H9 (cell line): ENCODE measurements around the gene SLC34A1. TPM values are rescaled to one million over a fixed set of nuclear protein-coding genes. Genes with fewer than 3 reads are reported as not detected.

Experiments used
- DNase-seq: peaks from one replicate; pipeline ENCODE4 v3.0.0-alpha.2; 2017
- H2AFZ ChIP-seq: one replicate; pipeline ENCODE4 v1.6.1; 2013; ENCODE audit warnings: mild to moderate bottlenecking, low read length, control low read depth, moderate library complexity
- H2AK5ac ChIP-seq: 2 replicates; pipeline ENCODE4 v1.6.1; 2013; ENCODE audit warnings: low read length, control low read depth, mixed read lengths; ENCODE audit not compliant: insufficient read length
- H2BK120ac ChIP-seq: one replicate; pipeline ENCODE4 v1.6.1; 2013; ENCODE audit warnings: low read depth, mild to moderate bottlenecking, low read length, control low read depth, inconsistent platforms; ENCODE audit not compliant: poor library complexity, severe bottlenecking
- H2BK12ac ChIP-seq: 2 replicates; pipeline ENCODE4 v1.6.1; 2013; ENCODE audit warnings: low read length, control low read depth, mixed read lengths, low read depth; ENCODE audit not compliant: insufficient read length
- H2BK15ac ChIP-seq: 2 replicates; pipeline ENCODE4 v1.6.1; 2013; ENCODE audit warnings: low read depth, low read length, control low read depth
- H2BK20ac ChIP-seq: one replicate; pipeline ENCODE4 v1.6.1; 2013; ENCODE audit warnings: low read depth, mild to moderate bottlenecking, low read length, control low read depth, inconsistent platforms; ENCODE audit not compliant: poor library complexity, severe bottlenecking
- H2BK5ac ChIP-seq: 2 replicates; pipeline ENCODE4 v1.6.1; 2013; ENCODE audit warnings: low read length, control low read depth, mixed read lengths; ENCODE audit not compliant: insufficient read length
- H3K14ac ChIP-seq: 2 replicates; pipeline ENCODE4 v1.6.1; 2013; ENCODE audit warnings: low read length, control low read depth; ENCODE audit not compliant: insufficient read depth
- H3K18ac ChIP-seq: 2 replicates; pipeline ENCODE4 v1.6.1; 2013; ENCODE audit warnings: low read depth, mild to moderate bottlenecking, mixed read lengths, low read length, control low read depth; ENCODE audit not compliant: insufficient read length
- H3K23ac ChIP-seq: 2 replicates; pipeline ENCODE4 v1.6.1; 2013; ENCODE audit warnings: low read length, control low read depth, mixed read lengths, low read depth; ENCODE audit not compliant: insufficient read length
- H3K23me2 ChIP-seq: 2 replicates; pipeline ENCODE4 v1.6.1; 2013; ENCODE audit warnings: low read depth, mild to moderate bottlenecking, mixed read lengths, low read length, control low read depth; ENCODE audit not compliant: insufficient read length, poor library complexity, severe bottlenecking
- H3K27ac ChIP-seq: 2 replicates; pipeline ENCODE4 v1.5.1; 2013; ENCODE audit warnings: low read length, control low read depth, mixed read lengths, low read depth; ENCODE audit not compliant: insufficient read length
- H3K27me3 ChIP-seq: 2 replicates; pipeline ENCODE4 v1.6.1; 2013; ENCODE audit warnings: low read length, control low read depth, inconsistent platforms; ENCODE audit not compliant: insufficient read depth
- H3K4ac ChIP-seq: 2 replicates; pipeline ENCODE4 v1.6.1; 2013; ENCODE audit warnings: low read depth, mild to moderate bottlenecking, control low read depth, inconsistent platforms, low read length, moderate library complexity
- H3K4me1 ChIP-seq: 2 replicates; pipeline ENCODE4 v1.6.1; 2013; ENCODE audit warnings: low read length, control low read depth, inconsistent platforms; ENCODE audit not compliant: insufficient read depth
- H3K4me2 ChIP-seq: 2 replicates; pipeline ENCODE4 v1.6.1; 2013; ENCODE audit warnings: low read length, control low read depth, mixed read lengths; ENCODE audit not compliant: insufficient read length, insufficient read depth
- H3K56ac ChIP-seq: 2 replicates; pipeline ENCODE4 v1.6.1; 2013; ENCODE audit warnings: low read depth, mild to moderate bottlenecking, mixed read lengths, low read length, control low read depth; ENCODE audit not compliant: insufficient read length
- H3K79me1 ChIP-seq: 2 replicates; pipeline ENCODE4 v1.6.1; 2013; ENCODE audit warnings: low read depth, mild to moderate bottlenecking, moderate library complexity, low read length, control low read depth, inconsistent platforms; ENCODE audit not compliant: insufficient read depth, poor library complexity, severe bottlenecking
- H3K79me2 ChIP-seq: 2 replicates; pipeline ENCODE4 v1.6.1; 2013; ENCODE audit warnings: low read length, control low read depth, inconsistent platforms; ENCODE audit not compliant: insufficient read depth
- H3K9ac ChIP-seq: 2 replicates; pipeline ENCODE4 v1.6.1; 2013; ENCODE audit warnings: low read length, control low read depth, mixed read lengths; ENCODE audit not compliant: insufficient read length; ENCODE audit errors: extremely low read depth
- H3K9me3 ChIP-seq: one replicate; pipeline ENCODE4 v1.6.1; 2013; ENCODE audit warnings: low read depth, low read length, inconsistent platforms; ENCODE audit not compliant: control insufficient read depth
- H3T11ph ChIP-seq: one replicate; pipeline ENCODE4 v1.6.1; 2013; ENCODE audit warnings: mild to moderate bottlenecking, low read length, control low read depth, inconsistent platforms
- H4K20me1 ChIP-seq: one replicate; pipeline ENCODE4 v1.6.1; 2013; ENCODE audit not compliant: control insufficient read depth, insufficient read length, insufficient read depth
- H4K5ac ChIP-seq: 2 replicates; pipeline ENCODE4 v1.6.1; 2013; ENCODE audit warnings: low read depth, mild to moderate bottlenecking, mixed read lengths, low read length, control low read depth; ENCODE audit not compliant: insufficient read length
- H4K8ac ChIP-seq: replicated peaks from 2 replicates; pipeline ENCODE4 v1.6.1; 2013; ENCODE audit warnings: low read length, control low read depth, mixed read lengths, low read depth; ENCODE audit not compliant: insufficient read length
- H4K91ac ChIP-seq: 2 replicates; pipeline ENCODE4 v1.6.1; 2013; ENCODE audit warnings: low read depth, mild to moderate bottlenecking, moderate library complexity, mixed read lengths, low read length, control low read depth; ENCODE audit not compliant: insufficient read length
- H3K27ac Mint-ChIP-seq, 3 experiments: 2 replicates in 2 of 3; 3 replicates in 1 of 3; pipeline ENCODE4 v1.8.0; 2020 to 2021; ENCODE audit warnings: mixed read lengths in 3 of 3, mild to moderate bottlenecking in 1 of 3, moderate library complexity in 1 of 3
- H3K27me3 Mint-ChIP-seq: 2 replicates; pipeline ENCODE4 v1.8.0; 2021; ENCODE audit warnings: low read depth, mild to moderate bottlenecking, moderate library complexity, mixed read lengths
- H3K36me3 Mint-ChIP-seq, 3 experiments: 2 replicates in 2 of 3; 3 replicates in 1 of 3; pipeline ENCODE4 v1.8.0; 2020 to 2021; ENCODE audit warnings: low read depth in 3 of 3, mixed read lengths in 3 of 3; ENCODE audit not compliant: insufficient read depth in 1 of 3
- H3K4me1 Mint-ChIP-seq, 2 experiments: 2 replicates each; pipeline ENCODE4 v1.8.0; 2020; ENCODE audit warnings: mixed read lengths in 2 of 2
- H3K4me3 Mint-ChIP-seq, 2 experiments: 2 replicates in 1 of 2; 3 replicates in 1 of 2; pipeline ENCODE4 v1.8.0; 2020 to 2021; ENCODE audit warnings: mild to moderate bottlenecking in 2 of 2, mixed read lengths in 2 of 2, moderate library complexity in 1 of 2
- H3K9me3 Mint-ChIP-seq, 2 experiments: 2 replicates in 1 of 2; 3 replicates in 1 of 2; pipeline ENCODE4 v1.8.0; 2020; ENCODE audit warnings: mild to moderate bottlenecking in 2 of 2, mixed read lengths in 2 of 2, moderate library complexity in 1 of 2
- CTCF ChIP-seq: fragments of 200-600 bp; sonication (generic); conservative IDR thresholded peaks from 3 replicates; pipeline ENCODE4 v1.8.0; 2021; ENCODE audit warnings: antibody characterized with exemption, mild to moderate bottlenecking
- WGBS: extraction: QIAGEN DNeasy Blood & Tissue Kit; methylation state at CpG from one replicate; pipeline ENCODE4 v1.1.7; 2013; ENCODE audit warnings: missing lambda C conversion rate, low lambda C conversion rate, mixed read lengths; ENCODE audit not compliant: insufficient read length; ENCODE audit errors: extremely low coverage; 5-methylcytosine and 5-hydroxymethylcytosine counted together
- total RNA-seq: library from RNA; stranded (reverse); gene quantifications from 2 replicates; pipeline ENCODE4 v1.2.1, GENCODE V29; 2021

SLC34A1 gene
- total RNA-seq, 1 experiment from 2014 or later, result not detected

GRCh38 chr5:177370488-177371119 is 13.6 kb upstream of the SLC34A1 start:
- Histone ChIP-seq H3K9ac (no peak overlapping the region), H3K79me1 (no peaks in the 10 kb centered on the region), H3K4me2 (peak overlapping the region; percentile 70), H3K4me1 (peaks cover 11% of the 10 kb centered on the region; the same call in 1 of the 2 replicates), H3K27ac (no peak overlapping the region), H4K91ac (no peak overlapping the region), H3K27me3 (no peaks in the 10 kb centered on the region; the same call in 1 of the 2 replicates), H2BK5ac (no peak overlapping the region), H3K14ac (peak overlapping the region; percentile 59), H2BK20ac (no peak overlapping the region), H4K8ac (no peak overlapping the region), H2BK15ac (no peak overlapping the region), H3K56ac (no peak overlapping the region), H4K5ac (no peak overlapping the region), H3K23ac (no peak overlapping the region), H3K18ac (peak overlapping the region; percentile 72), H3K4ac (no peak overlapping the region), H3K23me2 (peaks cover 10% of the 10 kb centered on the region), H3K9me3 (no peaks in the 10 kb centered on the region), H2AK5ac (no peak overlapping the region), H3K79me2 (no peaks in the 10 kb centered on the region), H3T11ph (no peak overlapping the region), H2BK12ac (no peak overlapping the region), H4K20me1 (no peaks in the 10 kb centered on the region), H2BK120ac (no peak overlapping the region), H2AFZ (no peak overlapping the region)
- WGBS, result no CpG with 5 or more reads among the region's 42 CpGs
- Mint-ChIP-seq H3K4me3 (peak overlapping the region; percentile 56 to 70; a peak in 4 of 5 replicates), H3K9me3 (no peaks in the 10 kb centered on the region; a peak in 1 of 5 replicates), H3K4me1 (peaks cover 39 to 66% of the 10 kb centered on the region in 2 experiments), H3K36me3 (peaks cover 8 to 22% (median 8%) of the 10 kb centered on the region in 3 experiments), H3K27me3 (peaks cover 21% of the 10 kb centered on the region), H3K27ac (peak overlapping the region in 1 of 3 experiments; percentile 83; a peak in 1 of 7 replicates)
- TF ChIP-seq CTCF, result peak; percentile 68
- peak; percentile 99 for DNase-seq
